HG03139 (cell line): ENCODE measurements around the gene ZBTB25.
"Not testable (repeated sequence)": the region's sequence is repeated elsewhere in the genome, so short reads cannot be mapped to it uniquely, and the experiment has no call there.

Source experiments
- ATAC-seq: cut with Tn5 transposase; IDR thresholded peaks from one replicate; pipeline ENCODE4 v1.9.1; 2021; ENCODE audit not compliant: unreplicated experiment

Gene ZBTB25

GRCh38 chr14:64503434-64504309, at the start of gene ZBTB25:
Gene ZBTB25, minus strand, starts transcription at chr14:64503838. Its CDS starts 13,305 bp downstream, at chr14:64490533.
- peak; percentile 54 for ATAC-seq

GRCh38 chr14:64550621-64551333, 47.1 kb upstream of the ZBTB25 start:
- ATAC-seq: no peak

- ATAC-seq: no peak
These were observed 46.4 kb upstream of the ZBTB25 start, which contains the start of gene PPP1R36 for GRCh38 chr14:64549791-64550620. Gene PPP1R36, plus strand, starts transcription at chr14:64549961. Its CDS starts 37 bp downstream, at chr14:64549998.

- ATAC-seq: no peak
These were observed 45.4 kb upstream of the ZBTB25 start for GRCh38 chr14:64549016-64549415.

GRCh38 chr14:64544607-64545312, 41.1 kb upstream of the ZBTB25 start:
- ATAC-seq: no peak

GRCh38 chr14:64542836-64543201, 39.2 kb upstream of the ZBTB25 start:
- no peak for ATAC-seq

- ATAC-seq: no peak
These were observed 38.6 kb upstream of the ZBTB25 start for GRCh38 chr14:64541972-64542835.

GRCh38 chr14:64541261-64541971, 37.8 kb upstream of the ZBTB25 start:
- ATAC-seq: no peak

- peak; percentile 92 for ATAC-seq
These were observed 36.9 kb upstream of the ZBTB25 start, which contains the start of gene HSPA2 for GRCh38 chr14:64540208-64541202. Gene HSPA2, plus strand, starts transcription at chr14:64540741. Its CDS starts 109 bp downstream, at chr14:64540850.

GRCh38 chr14:64536488-64537245, 33.0 kb upstream of the ZBTB25 start:
- ATAC-seq: no peak

- no peak for ATAC-seq
These were observed 27.9 kb upstream of the ZBTB25 start for GRCh38 chr14:64531567-64531966.

- no peak for ATAC-seq
These were observed 21.7 kb upstream of the ZBTB25 start for GRCh38 chr14:64525354-64525753.

- ATAC-seq: no peak
These were observed 19.1 kb upstream of the ZBTB25 start for GRCh38 chr14:64522591-64523355.

- ATAC-seq: no peak
These were observed 17.1 kb upstream of the ZBTB25 start for GRCh38 chr14:64520699-64521098.

- ATAC-seq: no peak
These were observed 14.6 kb upstream of the ZBTB25 start for GRCh38 chr14:64518229-64518628.

GRCh38 chr14:64517667-64518066, 14.0 kb upstream of the ZBTB25 start:
- not testable (repeated sequence) for ATAC-seq
